Subcutaneous adipose tissue (tissue), 4 donors: ENCODE data around the gene TSPAN5. TPM values are rescaled to one million over a fixed set of nuclear protein-coding genes. Genes with fewer than 3 reads are reported as not detected.

ENCODE experiments used
- total RNA-seq, 4 donors: library from RNA; depleted of rRNA; stranded (reverse); fragments of >200 nt; gene quantifications; one replicate each; pipeline ENCODE4 v1.1.0, GENCODE V29; 2016
- TF ChIP-seq, protein P1 (sequence below): fragments of 450-650 bp; IDR thresholded peaks from one replicate; pipeline ENCODE4 v1.5.1; 2016; ENCODE audit warnings: low read depth, mild to moderate bottlenecking, control low read depth, antibody characterized with exemption, moderate library complexity

Gene TSPAN5
- total RNA-seq, 4 donors from 2014 or later, result 2.2 to 6.5 (median 4.1) TPM

DNA sequence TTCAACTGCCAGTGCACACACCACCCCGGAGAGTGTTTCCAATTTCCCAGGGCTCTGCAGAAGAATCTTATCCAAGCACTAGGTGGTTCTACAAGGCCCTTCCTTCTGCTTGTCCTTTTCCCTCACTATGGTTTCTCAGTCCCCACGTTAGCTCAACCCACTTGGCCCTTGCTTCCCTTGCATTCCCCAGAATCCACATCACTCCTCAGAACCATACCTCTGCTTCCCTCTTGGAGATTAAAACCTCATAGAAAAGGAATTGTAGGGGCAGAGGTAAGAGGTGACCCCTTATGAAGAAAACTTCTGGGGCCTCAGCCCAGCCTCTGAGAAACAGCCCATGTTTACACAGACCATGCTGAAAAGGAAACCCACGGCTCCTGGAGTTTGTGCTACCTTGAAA lies 42.4 kb downstream of the TSPAN5 start:
- TF ChIP-seq, protein P1, sequence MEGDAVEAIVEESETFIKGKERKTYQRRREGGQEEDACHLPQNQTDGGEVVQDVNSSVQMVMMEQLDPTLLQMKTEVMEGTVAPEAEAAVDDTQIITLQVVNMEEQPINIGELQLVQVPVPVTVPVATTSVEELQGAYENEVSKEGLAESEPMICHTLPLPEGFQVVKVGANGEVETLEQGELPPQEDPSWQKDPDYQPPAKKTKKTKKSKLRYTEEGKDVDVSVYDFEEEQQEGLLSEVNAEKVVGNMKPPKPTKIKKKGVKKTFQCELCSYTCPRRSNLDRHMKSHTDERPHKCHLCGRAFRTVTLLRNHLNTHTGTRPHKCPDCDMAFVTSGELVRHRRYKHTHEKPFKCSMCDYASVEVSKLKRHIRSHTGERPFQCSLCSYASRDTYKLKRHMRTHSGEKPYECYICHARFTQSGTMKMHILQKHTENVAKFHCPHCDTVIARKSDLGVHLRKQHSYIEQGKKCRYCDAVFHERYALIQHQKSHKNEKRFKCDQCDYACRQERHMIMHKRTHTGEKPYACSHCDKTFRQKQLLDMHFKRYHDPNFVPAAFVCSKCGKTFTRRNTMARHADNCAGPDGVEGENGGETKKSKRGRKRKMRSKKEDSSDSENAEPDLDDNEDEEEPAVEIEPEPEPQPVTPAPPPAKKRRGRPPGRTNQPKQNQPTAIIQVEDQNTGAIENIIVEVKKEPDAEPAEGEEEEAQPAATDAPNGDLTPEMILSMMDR, result no peak

DNA sequence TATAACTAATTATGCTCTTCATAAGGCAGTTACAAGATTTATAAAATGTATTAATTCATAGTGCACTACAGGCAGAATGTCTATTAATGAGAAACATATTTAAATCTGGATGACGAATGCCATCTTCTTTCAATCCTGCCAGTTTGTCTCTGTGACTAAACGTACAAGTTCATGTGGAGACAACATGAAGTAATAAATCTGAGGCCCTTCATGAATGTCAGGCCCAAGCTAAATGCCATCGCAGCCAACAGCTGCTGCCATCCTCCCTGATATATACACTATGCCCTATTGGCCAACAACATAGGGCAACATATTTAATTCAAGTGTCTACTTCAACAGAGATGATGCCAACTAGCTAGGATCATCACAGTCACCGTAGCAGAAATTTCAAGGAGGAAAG lies 43.7 kb downstream of the TSPAN5 start:
- TF ChIP-seq, protein P1, result no peak

DNA sequence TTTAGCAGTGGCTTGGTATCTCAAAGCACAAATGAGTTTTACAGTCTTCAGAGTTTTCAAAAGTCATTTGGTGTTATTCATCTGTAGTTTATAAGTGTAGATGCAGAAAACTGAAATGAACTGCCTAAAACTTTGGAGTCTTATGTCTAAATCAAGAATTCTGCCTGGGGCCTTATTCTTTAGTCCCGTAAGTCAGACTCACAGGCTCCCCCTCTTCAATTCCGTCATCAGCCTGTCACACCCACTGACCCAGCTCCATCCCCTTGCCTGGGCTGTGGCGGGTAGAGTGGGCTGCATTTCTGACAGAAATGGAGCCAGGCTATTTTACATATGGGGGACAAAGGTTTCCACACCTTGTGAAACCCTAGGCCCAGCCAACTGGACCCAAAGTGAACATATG lies 44.3 kb downstream of the TSPAN5 start:
- TF ChIP-seq, protein P1, result no peak

DNA sequence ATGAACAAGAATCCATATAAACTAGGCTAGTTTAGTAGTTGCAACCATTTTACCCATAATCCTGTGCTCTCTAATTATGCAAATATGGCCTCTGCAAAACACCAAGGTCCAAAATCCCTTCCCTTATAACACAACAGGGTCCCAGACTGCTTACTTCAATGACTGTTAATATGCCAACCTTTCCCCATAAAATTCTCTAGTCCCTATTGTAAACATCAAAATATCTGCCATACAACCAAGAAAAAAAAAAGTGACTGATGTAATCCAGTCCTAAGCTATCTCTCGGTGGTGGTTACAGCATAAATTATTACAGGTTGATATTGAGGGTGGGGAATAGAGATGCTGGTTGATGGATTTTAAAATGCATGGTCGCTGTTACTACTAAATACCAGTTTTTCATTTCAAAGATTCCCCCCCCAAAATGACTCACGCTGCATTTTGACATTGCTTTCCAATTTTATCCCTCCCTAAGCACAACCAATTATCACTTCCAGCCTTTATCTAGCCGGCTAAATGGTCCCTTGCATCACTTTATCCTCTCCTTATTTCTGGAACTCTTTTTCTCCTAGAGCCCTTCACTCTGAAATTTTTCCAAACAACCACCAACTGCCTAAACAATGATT lies 44.8 kb downstream of the TSPAN5 start:
- TF ChIP-seq, protein P1, result no peak

DNA sequence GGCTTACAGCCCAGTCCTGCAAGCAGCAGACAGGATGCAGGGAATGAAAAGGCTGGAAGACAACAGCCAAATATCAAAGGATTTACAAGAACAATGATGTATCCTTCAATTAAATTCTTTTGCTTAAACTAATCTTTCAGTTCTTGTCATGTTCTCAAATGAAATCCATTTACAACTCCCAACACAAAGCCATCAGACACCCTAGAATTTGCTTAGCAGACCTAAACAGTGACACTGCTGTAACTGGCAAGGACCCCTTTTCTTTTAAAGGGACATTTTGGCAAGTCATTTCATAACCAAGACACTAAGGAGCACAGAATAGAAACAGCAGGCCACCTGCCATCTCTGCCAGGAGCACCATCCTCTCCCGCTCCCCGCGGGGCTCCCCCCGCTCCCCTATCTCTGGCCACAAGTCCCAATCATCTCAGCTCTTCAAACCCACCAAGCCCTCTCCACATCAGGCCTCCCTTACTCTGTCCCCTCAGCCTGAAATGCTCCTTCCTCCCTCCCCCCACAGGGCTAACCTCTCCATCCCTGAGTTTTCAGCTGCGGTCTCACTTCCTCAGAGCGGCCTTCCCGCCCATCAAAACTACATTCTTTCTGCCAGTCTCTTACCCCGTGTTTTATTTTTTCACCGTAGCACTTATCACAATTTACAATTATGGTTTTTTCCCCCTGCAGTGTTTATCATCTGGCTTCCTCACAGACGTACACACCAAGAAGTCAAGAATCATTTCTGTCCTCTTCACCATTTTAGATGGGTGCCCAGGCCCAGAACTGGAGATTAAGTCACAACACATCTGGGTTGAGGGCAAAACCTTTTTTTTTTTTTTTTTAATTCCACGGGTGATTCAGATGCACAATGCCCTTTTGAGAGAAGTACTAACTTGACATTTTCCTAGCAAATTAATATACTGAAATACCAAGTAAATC lies 45.8 kb downstream of the TSPAN5 start:
- TF ChIP-seq, protein P1, result no peak

DNA sequence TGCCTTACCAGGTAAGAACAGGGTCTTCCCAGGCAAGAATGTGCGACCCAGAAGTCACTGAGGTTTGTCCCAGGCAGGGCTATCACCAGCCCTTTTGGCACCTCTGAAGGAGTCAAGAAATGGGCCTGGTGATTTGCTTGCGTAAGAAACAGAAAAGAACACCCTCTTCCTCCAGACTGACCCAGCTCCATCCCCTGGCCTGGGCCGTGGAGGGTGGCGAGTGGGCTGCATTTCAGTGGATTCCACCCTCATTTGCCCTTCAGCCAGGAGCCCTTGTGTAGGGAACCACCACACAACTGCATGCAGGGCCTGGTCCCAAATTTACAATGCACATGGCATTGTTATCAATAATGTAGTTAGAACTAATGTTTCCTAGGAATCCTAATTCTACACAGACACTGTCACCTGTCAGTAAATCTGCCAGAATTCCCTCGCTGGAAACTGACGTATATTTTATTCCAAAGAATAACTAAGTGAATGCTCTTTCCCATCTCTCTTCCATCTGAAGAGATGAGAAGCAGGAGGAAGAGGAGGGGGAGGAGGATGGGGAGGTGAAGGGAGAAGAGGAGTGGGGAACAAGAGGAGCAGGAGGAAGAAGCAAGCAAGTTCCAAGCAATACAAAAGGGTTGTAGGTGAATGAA lies 46.6 kb downstream of the TSPAN5 start:
- TF ChIP-seq, protein P1, result no peak
